GM12891 (cell line): ENCODE measurements around the gene PIGO.
A peak's percentile ranks its signal among the peaks of the same experiment; 100 is the strongest.

Experiments
- DNase-seq: peaks from one replicate; pipeline ENCODE4 v3.0.0; 2011; ENCODE audit warnings: low spot score; ENCODE audit not compliant: insufficient read length
- FAIRE-seq: peaks from 2 replicates; lab custom pipeline; 2011; peaks lifted over from hg19 to GRCh38; lab: Jason Lieb, UNC
- PAX5 ChIP-seq: IDR thresholded peaks from 2 replicates; pipeline ENCODE4 v1.6.1; 2011; ENCODE audit warnings: low read length, moderate library complexity, mild to moderate bottlenecking; ENCODE audit not compliant: insufficient read depth, severe bottlenecking
- POLR2A ChIP-seq: IDR thresholded peaks from 2 replicates; pipeline ENCODE4 v1.6.1; 2011; ENCODE audit warnings: low read depth, low read length, control low read depth
- POLR2AphosphoS5 ChIP-seq: IDR thresholded peaks from 2 replicates; pipeline ENCODE4 v1.6.1; 2011; ENCODE audit warnings: low read depth, low read length, control low read depth
- POU2F2 ChIP-seq: IDR thresholded peaks from 2 replicates; pipeline ENCODE4 v1.6.1; 2011; ENCODE audit warnings: low read depth, mild to moderate bottlenecking, control low read depth, low read length, moderate library complexity
- SPI1 ChIP-seq: IDR thresholded peaks from 2 replicates; pipeline ENCODE4 v1.6.1; 2011; ENCODE audit warnings: low read depth, low read length, control low read depth
- TAF1 ChIP-seq: IDR thresholded peaks from 2 replicates; pipeline ENCODE4 v1.6.1; 2011; ENCODE audit warnings: low read depth, low read length, control low read depth

PIGO gene

DNA sequence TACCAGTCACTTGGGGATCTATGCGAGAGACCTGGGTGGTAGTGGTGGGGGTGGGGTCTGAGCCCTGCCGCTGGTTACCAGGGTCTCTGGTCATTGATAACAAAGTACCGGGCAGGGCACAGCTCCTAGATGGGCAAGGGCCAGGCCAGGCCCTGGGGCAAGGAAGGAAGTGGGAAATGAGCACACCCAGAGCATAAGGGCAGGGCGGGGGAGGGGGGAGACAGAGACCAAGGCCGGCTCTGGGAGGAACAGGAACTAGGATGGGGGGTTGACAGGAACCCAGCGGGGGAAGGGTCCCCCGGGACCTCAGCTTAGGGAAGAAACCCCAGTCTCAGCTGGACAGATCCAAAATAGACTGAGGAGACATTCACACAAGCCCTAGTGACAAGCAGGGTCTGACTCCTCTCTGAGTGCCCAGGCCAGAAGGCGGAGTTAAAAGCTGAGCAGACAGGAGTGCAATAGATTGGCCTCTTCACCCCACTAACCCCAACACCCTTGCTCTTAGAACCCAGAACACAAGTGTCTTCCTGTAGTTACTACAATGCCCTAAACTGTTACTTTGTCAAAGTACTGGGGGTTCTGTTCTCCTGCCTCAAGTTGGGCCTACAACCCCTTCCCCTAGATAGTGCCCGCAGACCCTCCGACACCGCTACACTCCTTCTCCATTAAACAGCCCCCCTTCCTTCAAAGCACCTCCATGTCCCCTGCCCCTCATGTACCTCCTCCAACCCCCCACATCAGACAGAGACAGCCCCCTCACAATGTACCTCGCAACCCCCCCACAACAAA lies 18.6 kb upstream of the PIGO start:
- peak; percentile 61 for FAIRE-seq
- DNase-seq: no peak
- no peak for TF ChIP-seq TAF1
- no peak for TF ChIP-seq POLR2A
- TF ChIP-seq POU2F2: no peak
- TF ChIP-seq SPI1: peak; percentile 57

DNA sequence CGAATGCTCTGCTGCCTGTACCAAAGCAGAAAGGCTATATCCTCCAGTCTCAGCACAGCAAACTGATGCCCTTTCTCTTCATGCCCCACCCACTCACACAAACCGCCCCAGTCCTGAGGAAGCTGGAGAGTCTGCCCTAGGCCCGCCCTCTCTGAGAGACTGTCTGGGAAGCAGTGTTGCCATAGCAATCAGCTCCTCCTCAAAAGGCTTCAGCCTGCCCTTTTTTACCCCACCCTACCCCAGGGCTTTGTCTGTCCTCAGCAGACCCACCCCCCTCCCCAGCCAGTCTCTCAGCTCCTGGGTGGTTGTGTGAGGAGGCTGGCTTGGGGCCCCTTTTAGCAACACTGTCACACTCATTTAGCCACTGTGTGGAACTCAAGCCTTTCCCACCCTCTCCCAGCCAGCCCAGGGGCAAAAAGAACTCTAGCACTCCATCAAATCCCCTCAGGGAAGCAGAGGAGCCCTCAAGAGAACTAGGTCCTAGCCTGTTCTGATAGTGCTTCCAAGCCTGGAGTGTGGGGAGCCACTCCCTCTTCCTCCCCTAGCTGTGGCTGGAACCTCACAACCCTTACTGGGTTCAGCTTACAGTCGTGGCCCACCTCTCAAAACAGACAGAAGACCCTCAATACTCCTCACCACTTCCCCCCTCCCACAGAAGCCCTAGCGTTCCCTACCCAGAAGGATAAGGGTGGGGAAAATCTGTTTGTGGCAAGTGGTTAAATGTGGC lies 17.9 kb upstream of the PIGO start:
- DNase-seq (no peak), FAIRE-seq (peak; percentile 59)
- TF ChIP-seq POLR2A (no peak), POU2F2 (no peak), TAF1 (no peak), PAX5 (no peak), SPI1 (no peak), POLR2AphosphoS5 (no peak)

DNA sequence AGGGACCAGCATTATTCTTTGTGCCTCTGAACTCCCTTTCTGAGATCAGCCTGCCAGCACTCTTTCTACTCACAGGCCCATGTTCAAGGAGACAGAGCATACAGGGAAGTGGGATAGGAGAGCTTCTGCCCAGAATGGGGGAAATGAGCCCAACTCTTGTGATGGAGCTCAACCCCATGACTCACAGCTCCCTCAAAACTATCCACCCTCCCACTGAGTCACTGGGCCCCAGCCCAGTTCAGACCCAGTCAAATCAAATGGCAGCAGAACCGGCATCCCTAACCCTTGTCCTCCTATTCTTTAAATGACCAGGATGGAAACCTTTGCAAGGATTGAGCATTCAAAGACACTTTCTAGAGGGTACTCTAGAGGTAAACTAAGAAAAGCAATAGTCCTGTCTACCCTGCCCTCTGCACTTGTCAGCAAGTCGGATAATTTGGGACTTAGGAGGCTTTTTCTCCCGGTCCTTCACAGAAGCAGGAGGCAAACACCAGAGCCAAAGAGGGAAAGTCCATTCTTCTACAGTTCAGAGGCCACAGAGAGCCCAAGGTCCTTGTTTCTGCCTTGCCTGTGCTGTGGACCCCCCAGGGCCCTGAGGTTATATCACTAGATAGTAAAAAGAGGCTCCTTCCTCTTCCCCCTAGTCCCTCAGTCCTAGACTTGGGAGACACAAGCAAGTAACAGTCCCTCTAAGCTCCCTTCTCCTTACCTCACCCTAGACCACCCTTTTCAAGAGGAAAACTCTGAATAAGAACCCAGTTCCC lies 16.0 kb upstream of the PIGO start:
- no peak for TF ChIP-seq POLR2A
- no peak for TF ChIP-seq PAX5
- no peak for TF ChIP-seq POU2F2
- no peak for TF ChIP-seq POLR2AphosphoS5
- no peak for TF ChIP-seq SPI1
- TF ChIP-seq TAF1: no peak
- DNase-seq (no peak), FAIRE-seq (no peak)

DNA sequence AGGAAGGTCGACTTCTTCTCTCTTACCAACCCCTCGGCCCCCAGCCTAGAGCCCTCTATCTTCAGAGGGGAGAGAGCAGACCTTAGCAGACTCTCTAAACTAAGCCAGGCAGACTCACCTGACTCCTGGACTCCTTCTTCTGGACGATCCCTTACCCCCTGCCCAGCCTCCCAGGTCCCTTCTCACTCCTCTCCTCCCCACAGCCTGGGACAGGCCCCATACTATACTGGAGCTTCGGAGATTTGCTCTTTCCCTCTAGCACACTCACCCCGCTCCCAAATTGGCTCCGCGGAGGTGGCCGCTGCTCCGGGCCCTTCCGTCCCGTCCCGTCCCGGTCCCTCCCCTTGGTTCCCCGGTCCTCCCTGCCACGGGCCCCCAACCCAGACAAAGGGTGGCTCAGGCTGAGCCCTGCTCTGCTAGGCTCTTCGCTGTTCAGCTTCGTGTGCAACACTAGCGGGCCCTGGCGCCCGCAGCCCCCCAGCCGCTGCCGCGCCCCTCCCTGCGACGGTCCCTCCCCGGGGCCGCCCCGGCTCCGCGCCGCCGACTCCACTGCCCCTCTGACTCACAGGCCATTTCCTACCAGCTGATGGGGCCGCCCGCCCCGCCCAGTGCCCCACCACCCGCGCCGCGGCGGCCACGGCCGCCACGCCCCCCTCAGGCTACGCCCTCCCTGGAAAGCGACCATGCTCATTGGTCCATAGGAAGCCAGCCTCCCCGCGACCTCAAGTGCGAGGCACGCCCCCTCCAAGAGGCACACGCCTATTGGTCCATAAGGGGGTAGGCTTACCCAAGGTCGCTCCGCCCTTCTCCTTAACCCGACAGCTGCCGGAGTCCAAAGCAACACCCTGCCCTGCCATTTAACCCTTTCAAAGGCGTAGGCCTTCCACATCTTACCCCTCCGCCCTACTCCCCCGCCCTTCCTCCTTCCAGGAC lies 14.9 kb upstream of the PIGO start:
- FAIRE-seq (peak; percentile 97), DNase-seq (peak; percentile 93)

DNA sequence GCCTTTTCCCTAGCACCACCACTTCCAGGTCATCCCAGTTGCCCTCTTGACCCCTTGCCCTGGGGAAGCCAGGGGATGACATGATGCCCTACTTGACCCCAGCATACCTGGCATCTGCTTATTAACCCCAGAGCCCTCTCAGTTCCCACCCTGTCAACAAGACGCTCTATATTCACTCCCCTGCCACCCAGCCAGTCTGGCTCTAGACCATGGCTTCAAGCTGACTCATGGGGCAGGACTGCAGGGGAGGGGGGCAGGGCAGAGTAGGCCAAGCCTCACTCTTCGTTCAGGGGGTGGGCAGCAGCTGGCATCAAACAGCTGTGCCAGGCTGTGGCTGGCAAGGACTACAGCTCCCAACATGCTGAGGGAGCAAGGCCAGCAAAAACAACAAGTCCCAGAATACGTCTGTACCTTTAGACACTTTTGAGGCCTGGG lies 14.0 kb upstream of the PIGO start:
- DNase-seq (no peak), FAIRE-seq (no peak)
- TF ChIP-seq POU2F2 (no peak), POLR2AphosphoS5 (no peak)

More for the DNA sequence above, 14.9 kb upstream of the PIGO start:
- TF ChIP-seq TAF1 (no peak), POLR2AphosphoS5 (no peak), POU2F2 (no peak), SPI1 (no peak), PAX5 (no peak), POLR2A (no peak)

DNA sequence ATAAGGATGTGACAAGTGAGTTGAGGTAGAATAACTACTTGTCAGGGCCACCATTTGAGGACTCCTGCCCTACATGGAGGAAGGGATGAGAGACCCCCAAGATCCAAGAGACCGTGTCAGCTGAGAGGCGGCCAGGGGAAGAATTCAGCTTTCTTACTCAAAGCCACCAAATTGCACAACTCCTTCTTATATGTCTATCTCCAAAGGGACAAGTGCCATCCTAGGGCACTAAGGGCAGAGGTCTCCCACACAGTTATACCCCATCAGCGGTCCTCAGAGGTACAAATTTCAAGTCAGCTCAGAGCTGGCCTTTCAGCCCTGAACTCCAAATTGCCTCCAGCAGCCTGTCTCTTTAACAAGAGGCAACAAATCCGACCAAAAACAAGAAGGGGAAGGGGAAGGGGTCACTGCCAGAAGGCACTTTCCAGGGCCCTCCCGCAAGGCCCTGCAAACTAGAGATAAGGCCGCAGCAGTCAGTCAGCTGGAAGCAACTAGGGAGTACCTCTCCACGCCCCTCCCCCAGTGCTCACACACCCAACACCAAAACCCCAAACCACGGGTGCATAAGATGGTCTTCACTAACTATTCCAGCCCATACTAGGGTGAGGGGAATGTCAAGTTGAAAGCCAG lies 12.7 kb upstream of the PIGO start:
- DNase-seq (no peak), FAIRE-seq (no peak)
- no peak for TF ChIP-seq POU2F2
- no peak for TF ChIP-seq POLR2A
- no peak for TF ChIP-seq SPI1
- no peak for TF ChIP-seq POLR2AphosphoS5
- TF ChIP-seq TAF1: no peak
- TF ChIP-seq PAX5: no peak

DNA sequence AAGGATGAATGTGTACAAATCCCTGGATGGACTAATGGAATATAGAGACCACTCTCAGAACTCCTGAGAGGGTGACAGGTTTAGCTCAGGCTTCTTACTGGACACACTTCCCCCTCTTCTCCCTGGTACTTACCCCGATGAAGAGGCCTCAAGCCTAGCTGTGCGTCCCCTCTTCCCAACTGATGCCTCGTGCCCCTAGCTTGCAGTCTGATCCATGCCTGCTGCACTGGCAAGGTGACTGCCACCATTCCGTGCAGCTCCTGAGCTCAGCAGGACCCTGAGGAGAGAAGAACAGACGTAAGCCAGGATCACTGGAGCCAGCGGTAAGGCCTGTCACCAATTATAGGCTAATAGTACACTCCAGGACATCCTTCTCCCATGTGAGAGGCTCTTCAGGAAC lies 12.1 kb upstream of the PIGO start:
- DNase-seq: no peak
- TF ChIP-seq PAX5 (no peak), SPI1 (no peak), POLR2AphosphoS5 (no peak), POLR2A (no peak), POU2F2 (no peak), TAF1 (no peak)
- FAIRE-seq: no peak
